ENCODE data around the gene KLC3. TPM values are rescaled to one million over a fixed set of nuclear protein-coding genes. Genes with fewer than 3 reads are reported as not detected.

The KLC3 gene
- total RNA-seq, 1 experiment from 2014 or later: 4.8 TPM

- no peak overlapping the region for H3K9ac ChIP-seq (ENCODE audit: extremely low read depth, insufficient read length, low read length)
- no peak overlapping the region for H2BK20ac ChIP-seq (ENCODE audit: low read depth, low read length, poor library complexity, severe bottlenecking)
- no peak overlapping the region for H2BK15ac ChIP-seq (ENCODE audit: low read depth, low read length)
- no peak overlapping the region for H3T11ph ChIP-seq (ENCODE audit: low read length)
- no peaks in the 10 kb centered on the region for H3K79me1 ChIP-seq (ENCODE audit: insufficient read depth, low read depth, low read length, poor library complexity, severe bottlenecking)
- H4K20me1 ChIP-seq (ENCODE audit: control insufficient read depth, insufficient read depth, insufficient read length): peaks cover 2% of the 10 kb centered on the region
- no peak overlapping the region for H3K4ac ChIP-seq (ENCODE audit: low read depth, low read length)
- Mint-ChIP-seq H3K36me3 (ENCODE audit: insufficient read depth in 1 of 3, low read depth in 3 of 3) (no peaks in the 10 kb centered on the region), H3K9me3 (no peaks in the 10 kb centered on the region; a peak in 2 of 5 replicates), H3K4me1 (peaks cover 3 to 11% of the 10 kb centered on the region in 2 experiments; a peak in 3 of 4 replicates), H3K27ac (no peak overlapping the region), H3K27me3 (ENCODE audit: low read depth) (peaks cover 32% of the 10 kb centered on the region), H3K4me3 (no peak overlapping the region)
- no peak overlapping the region for H2AK5ac ChIP-seq (ENCODE audit: insufficient read length, low read length)
- no peaks in the 10 kb centered on the region for H3K4me1 ChIP-seq (ENCODE audit: insufficient read depth, low read length)
- peaks cover 4% of the 10 kb centered on the region for H3K27me3 ChIP-seq (ENCODE audit: insufficient read depth, low read length)
- no peak overlapping the region for H3K23ac ChIP-seq (ENCODE audit: insufficient read length, low read depth, low read length)
- no peak for TF ChIP-seq CTCF (conservative IDR thresholded peaks at IDR 0.05)
- H4K5ac ChIP-seq (ENCODE audit: insufficient read length, low read depth, low read length): no peak overlapping the region
- H3K18ac ChIP-seq (ENCODE audit: insufficient read length, low read depth, low read length): no peak overlapping the region
- no peak for DNase-seq
- no peak overlapping the region; the same call in 1 of the 2 replicates for H3K14ac ChIP-seq (ENCODE audit: insufficient read depth, low read length)
- H3K79me2 ChIP-seq (ENCODE audit: insufficient read depth, low read length): no peaks in the 10 kb centered on the region
- no peak overlapping the region for H2AFZ ChIP-seq (ENCODE audit: low read length)
- H3K4me2 ChIP-seq (ENCODE audit: insufficient read depth, insufficient read length, low read length): no peak overlapping the region
- H3K27ac ChIP-seq (ENCODE audit: insufficient read length, low read depth, low read length): no peak overlapping the region
- WGBS (ENCODE audit: extremely low coverage, insufficient read length, low lambda C conversion rate): no CpG with 5 or more reads among the region's 11 CpGs
- no peak overlapping the region for H4K91ac ChIP-seq (ENCODE audit: insufficient read length, low read depth, low read length)
- H2BK120ac ChIP-seq (ENCODE audit: low read depth, low read length, poor library complexity, severe bottlenecking): no peak overlapping the region
- H3K9me3 ChIP-seq (ENCODE audit: control insufficient read depth, low read depth, low read length): no peaks in the 10 kb centered on the region
- H3K56ac ChIP-seq (ENCODE audit: insufficient read length, low read depth, low read length): no peak overlapping the region
- no peak overlapping the region for H2BK5ac ChIP-seq (ENCODE audit: insufficient read length, low read length)
- no peak overlapping the region for H2BK12ac ChIP-seq (ENCODE audit: insufficient read length, low read depth, low read length)
- no peak overlapping the region for H4K8ac ChIP-seq (replicated peaks; ENCODE audit: insufficient read length, low read depth, low read length)
- H3K23me2 ChIP-seq (ENCODE audit: insufficient read length, low read depth, low read length, poor library complexity, severe bottlenecking): peaks cover 9% of the 10 kb centered on the region
Observed at GRCh38 chr19:45336696-45337251, 3.8 kb upstream of the KLC3 start.

Data from H9 (cell line).